OCI-LY1 (cell line): Measurements from ENCODE around the gene CRMP1.

Source experiments
- H2AFZ ChIP-seq: fragments of 200-600 bp; sonication (generic), shearing (Covaris generic); 2 replicates; pipeline ENCODE4 v1.6.0; 2014; ENCODE audit warnings: antibody characterized with exemption, mild to moderate bottlenecking, low read length
- H3F3A ChIP-seq: fragments of 200-600 bp; sonication (generic), shearing (Covaris generic); 2 replicates; pipeline ENCODE4 v1.6.0; 2014; ENCODE audit warnings: mild to moderate bottlenecking, antibody characterized with exemption, low read length, moderate library complexity; ENCODE audit not compliant: insufficient read depth
- H3K27ac ChIP-seq: fragments of 200-600 bp; sonication (generic); 2 replicates; pipeline ENCODE4 v1.5.1; 2014; ENCODE audit warnings: low read length, mixed run types, mild to moderate bottlenecking, low read depth; ENCODE audit not compliant: poor library complexity, severe bottlenecking
- H3K27me3 ChIP-seq: fragments of 200-600 bp; sonication (generic); 2 replicates; pipeline ENCODE4 v1.6.0; 2014; ENCODE audit warnings: antibody characterized with exemption, mild to moderate bottlenecking, low read length, moderate library complexity; ENCODE audit not compliant: insufficient read depth
- H3K36me3 ChIP-seq: fragments of 200-600 bp; sonication (generic); 2 replicates; pipeline ENCODE4 v1.6.1; 2014; ENCODE audit warnings: mild to moderate bottlenecking, antibody characterized with exemption, low read length, moderate library complexity, mixed read lengths; ENCODE audit not compliant: insufficient read depth
- H3K4me1 ChIP-seq: fragments of 200-600 bp; sonication (generic); 2 replicates; pipeline ENCODE4 v1.5.1; 2014; ENCODE audit warnings: mild to moderate bottlenecking, low read length, moderate library complexity; ENCODE audit not compliant: insufficient read depth, severe bottlenecking
- H3K4me2 ChIP-seq: fragments of 200-600 bp; sonication (generic), shearing (Covaris generic); 2 replicates; pipeline ENCODE4 v1.6.1; 2014; ENCODE audit warnings: low read length
- H3K4me3 ChIP-seq: fragments of 200-600 bp; sonication (generic); 2 replicates; pipeline ENCODE4 v1.5.1; 2014; ENCODE audit warnings: low read length, low read depth, mild to moderate bottlenecking, mixed read lengths; ENCODE audit not compliant: poor library complexity, severe bottlenecking
- H3K79me2 ChIP-seq: fragments of 200-600 bp; shearing (Covaris generic); 2 replicates; pipeline ENCODE4 v1.6.1; 2016; ENCODE audit warnings: mixed run types, low read length, mixed read lengths; ENCODE audit not compliant: insufficient read depth
- H3K9ac ChIP-seq: fragments of 200-600 bp; sonication (generic), shearing (Covaris generic); 2 replicates; pipeline ENCODE4 v1.6.1; 2014; ENCODE audit warnings: mild to moderate bottlenecking, low read length, mixed read lengths
- H3K9me2 ChIP-seq: fragments of 200-600 bp; sonication (generic), shearing (Covaris generic); 2 replicates; pipeline ENCODE4 v1.6.1; 2014; ENCODE audit warnings: low read depth, mild to moderate bottlenecking, low read length, mixed read lengths
- H3K9me3 ChIP-seq: fragments of 200-600 bp; shearing (Covaris generic); 2 replicates; pipeline ENCODE4 v1.6.1; 2014; ENCODE audit warnings: low read length, mixed read lengths
- H4K20me1 ChIP-seq: fragments of 200-600 bp; sonication (generic), shearing (Covaris generic); 2 replicates; pipeline ENCODE4 v1.6.0; 2016; ENCODE audit warnings: mild to moderate bottlenecking, low read length; ENCODE audit not compliant: insufficient read depth
- EZH2 ChIP-seq: fragments of 200-600 bp; sonication (generic), shearing (Covaris generic); IDR thresholded peaks from 2 replicates; pipeline ENCODE4 v1.8.0; 2017; ENCODE audit warnings: borderline replicate concordance, mixed run types, mild to moderate bottlenecking, antibody characterized with exemption, low read length, moderate library complexity, mixed read lengths
- TF ChIP-seq, protein P1 (sequence below): fragments of 200-600 bp; sonication (generic), shearing (Covaris generic); IDR thresholded peaks from 2 replicates; pipeline ENCODE4 v1.5.1; 2017; ENCODE audit warnings: mild to moderate bottlenecking, antibody characterized with exemption, low read length, moderate library complexity, mixed read lengths

CRMP1 gene

DNA sequence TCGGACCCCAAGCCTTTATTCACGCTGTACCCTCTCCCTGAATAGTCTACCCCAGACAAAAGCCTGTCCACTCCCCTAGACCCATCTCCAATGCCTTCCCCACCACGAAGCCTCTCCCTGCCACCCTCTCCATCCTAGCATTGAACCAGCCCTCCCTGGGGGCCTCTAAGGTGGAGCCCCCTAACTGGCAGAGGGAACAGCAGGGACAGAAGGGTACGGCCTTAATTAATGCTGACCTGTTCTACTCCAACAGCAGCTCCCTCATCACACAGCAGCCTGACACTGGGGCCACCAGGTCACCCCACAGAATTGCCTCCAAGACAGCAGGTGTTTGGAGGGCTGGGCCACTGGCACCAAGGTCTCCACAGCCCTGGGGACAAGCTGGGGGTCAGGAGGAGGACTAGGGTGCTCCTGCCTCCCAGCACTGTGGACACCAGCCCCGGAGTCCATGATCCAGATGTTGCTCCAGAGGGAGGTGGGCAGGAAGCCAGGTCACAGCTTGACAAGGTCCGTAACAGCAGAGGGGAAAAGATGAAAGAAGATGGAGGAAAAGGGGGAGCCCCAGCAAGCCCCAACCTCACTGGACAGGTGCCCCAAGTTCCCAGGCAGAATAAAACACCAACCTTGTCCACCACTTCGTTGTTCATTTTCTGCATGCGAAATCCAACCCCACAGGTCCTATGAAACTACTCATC lies 3.7 kb downstream of the CRMP1 start:
- no peaks in the 10 kb centered on the region for H3K27me3 ChIP-seq
- no peak overlapping the region for H3K27ac ChIP-seq
- H3K9ac ChIP-seq: no peak overlapping the region

DNA sequence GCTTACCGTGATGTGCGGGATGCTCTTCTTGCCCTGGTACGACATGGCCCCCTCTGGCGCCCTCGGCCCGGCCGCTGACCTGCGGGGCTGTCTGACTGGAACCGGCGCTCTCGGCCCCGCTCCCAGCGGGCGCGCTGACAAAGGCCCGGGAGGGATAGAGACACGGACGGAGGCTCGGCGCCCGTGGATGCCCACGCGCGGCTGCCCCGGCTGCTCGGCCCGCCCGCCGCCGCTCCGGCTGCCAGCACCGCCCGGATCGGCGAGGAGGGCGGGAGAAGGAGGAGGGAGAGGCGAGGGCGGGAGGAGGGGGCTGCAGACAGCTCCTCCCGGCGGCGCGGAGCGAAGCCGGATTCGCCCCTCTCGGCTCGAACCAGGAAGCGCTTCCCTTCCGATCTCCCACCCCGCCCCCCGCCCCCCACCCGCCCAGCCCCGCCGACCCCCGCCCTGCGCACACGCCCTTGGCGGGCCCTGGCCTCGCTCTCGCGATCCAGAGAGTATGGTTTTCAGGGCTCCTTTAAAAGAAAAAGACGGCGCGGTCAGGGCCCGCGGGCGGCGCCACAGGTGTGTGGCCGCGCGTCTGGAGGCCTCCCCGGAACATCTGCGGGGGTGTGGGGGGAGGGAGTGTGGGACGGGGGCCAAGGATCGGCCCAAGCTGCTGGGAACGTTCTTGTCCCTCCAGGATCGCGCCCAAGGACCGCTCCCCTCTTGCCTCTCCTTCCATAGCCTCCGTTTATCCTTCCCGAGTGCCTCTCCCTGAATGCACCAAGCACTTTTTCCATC lies 4.5 kb downstream of the CRMP1 start:
- Histone ChIP-seq H3K4me1 (no peaks in the 10 kb centered on the region), H4K20me1 (no peaks in the 10 kb centered on the region), H3K9ac (no peak overlapping the region)

More for the DNA sequence above, 3.7 kb downstream of the CRMP1 start:
- no peaks in the 10 kb centered on the region for H3K9me3 ChIP-seq
- no peak overlapping the region for H3K4me2 ChIP-seq
- no peak overlapping the region for H3K4me3 ChIP-seq
- no peaks in the 10 kb centered on the region for H3K36me3 ChIP-seq
- H3K9me2 ChIP-seq: no peaks in the 10 kb centered on the region
- no peaks in the 10 kb centered on the region for H3F3A ChIP-seq
- no peaks in the 10 kb centered on the region for H3K79me2 ChIP-seq
- TF ChIP-seq, protein P1, sequence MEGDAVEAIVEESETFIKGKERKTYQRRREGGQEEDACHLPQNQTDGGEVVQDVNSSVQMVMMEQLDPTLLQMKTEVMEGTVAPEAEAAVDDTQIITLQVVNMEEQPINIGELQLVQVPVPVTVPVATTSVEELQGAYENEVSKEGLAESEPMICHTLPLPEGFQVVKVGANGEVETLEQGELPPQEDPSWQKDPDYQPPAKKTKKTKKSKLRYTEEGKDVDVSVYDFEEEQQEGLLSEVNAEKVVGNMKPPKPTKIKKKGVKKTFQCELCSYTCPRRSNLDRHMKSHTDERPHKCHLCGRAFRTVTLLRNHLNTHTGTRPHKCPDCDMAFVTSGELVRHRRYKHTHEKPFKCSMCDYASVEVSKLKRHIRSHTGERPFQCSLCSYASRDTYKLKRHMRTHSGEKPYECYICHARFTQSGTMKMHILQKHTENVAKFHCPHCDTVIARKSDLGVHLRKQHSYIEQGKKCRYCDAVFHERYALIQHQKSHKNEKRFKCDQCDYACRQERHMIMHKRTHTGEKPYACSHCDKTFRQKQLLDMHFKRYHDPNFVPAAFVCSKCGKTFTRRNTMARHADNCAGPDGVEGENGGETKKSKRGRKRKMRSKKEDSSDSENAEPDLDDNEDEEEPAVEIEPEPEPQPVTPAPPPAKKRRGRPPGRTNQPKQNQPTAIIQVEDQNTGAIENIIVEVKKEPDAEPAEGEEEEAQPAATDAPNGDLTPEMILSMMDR: no peak
- no peak for TF ChIP-seq EZH2
- no peaks in the 10 kb centered on the region for H4K20me1 ChIP-seq
- H3K4me1 ChIP-seq: no peaks in the 10 kb centered on the region
- H2AFZ ChIP-seq: no peak overlapping the region

DNA sequence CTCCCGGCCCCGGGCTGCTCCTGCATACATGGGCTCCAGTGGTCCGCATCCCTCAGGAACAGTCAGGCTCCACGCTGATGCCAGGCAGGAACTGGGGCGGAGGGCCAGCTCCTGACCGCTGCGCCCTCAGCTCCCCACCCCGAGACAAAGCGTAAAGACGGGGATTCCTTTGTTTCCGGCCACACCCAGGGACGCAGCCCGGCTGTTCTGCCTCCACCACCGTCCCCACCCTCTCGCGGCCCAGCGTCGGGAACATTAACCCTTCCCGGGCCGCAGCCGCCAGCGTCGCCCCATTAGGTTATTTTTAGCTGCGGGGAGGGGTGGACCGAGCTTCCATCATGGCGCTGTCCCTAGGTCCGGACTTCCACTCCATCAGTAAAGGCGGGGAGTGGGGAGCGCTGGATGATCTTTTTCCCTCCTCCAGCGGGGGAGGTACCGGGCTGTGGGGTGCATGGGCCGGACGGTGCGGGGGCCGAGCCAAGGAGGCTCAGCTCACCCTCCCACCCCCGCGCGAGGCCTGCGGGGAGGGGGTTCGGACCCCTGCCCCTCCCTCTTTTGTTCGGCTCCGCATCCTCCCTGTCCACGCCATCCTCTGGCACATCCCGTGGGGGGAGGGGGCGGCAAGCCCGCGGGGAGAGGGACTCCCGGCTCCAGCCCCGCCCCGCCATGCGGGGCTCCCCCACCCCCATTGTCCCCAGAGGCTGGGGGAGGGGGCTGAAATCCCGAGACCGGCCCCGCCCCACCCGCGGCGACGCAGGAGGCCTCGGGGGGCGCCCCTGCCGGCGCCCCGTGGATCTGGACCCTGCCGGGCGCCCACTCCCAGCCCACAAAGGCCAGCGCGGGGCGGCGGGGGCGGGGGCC lies 5.3 kb downstream of the CRMP1 start:
- Histone ChIP-seq H3K36me3 (no peaks in the 10 kb centered on the region), H3K4me2 (no peak overlapping the region), H3K9me3 (no peaks in the 10 kb centered on the region), H3K79me2 (no peaks in the 10 kb centered on the region), H3K9ac (no peak overlapping the region), H3K9me2 (no peaks in the 10 kb centered on the region), H3F3A (no peaks in the 10 kb centered on the region), H4K20me1 (no peaks in the 10 kb centered on the region), H3K4me1 (no peaks in the 10 kb centered on the region), H3K27me3 (no peaks in the 10 kb centered on the region), H3K4me3 (no peak overlapping the region), H2AFZ (no peak overlapping the region), H3K27ac (no peak overlapping the region)
- no peak for TF ChIP-seq EZH2
- TF ChIP-seq, protein P1: no peak

More for the DNA sequence above, 4.5 kb downstream of the CRMP1 start:
- Histone ChIP-seq H3K4me2 (no peak overlapping the region), H2AFZ (no peak overlapping the region), H3K4me3 (no peak overlapping the region), H3K9me2 (no peaks in the 10 kb centered on the region), H3K27me3 (no peaks in the 10 kb centered on the region), H3K79me2 (no peaks in the 10 kb centered on the region), H3K27ac (no peak overlapping the region), H3K36me3 (no peaks in the 10 kb centered on the region), H3K9me3 (no peaks in the 10 kb centered on the region), H3F3A (no peaks in the 10 kb centered on the region)
- TF ChIP-seq, protein P1: no peak
- no peak for TF ChIP-seq EZH2
